IPS-15b (cell line): ENCODE measurements around the gene RAVER2.
"Not testable (repeated sequence)": the region's sequence is repeated elsewhere in the genome, so short reads cannot be mapped to it uniquely, and the experiment has no call there.

Experiments
- H3K27me3 ChIP-seq: one replicate; pipeline ENCODE4 v1.6.1; 2013; ENCODE audit warnings: low read length; ENCODE audit not compliant: control insufficient read depth, insufficient read depth
- H3K36me3 ChIP-seq: one replicate; pipeline ENCODE4 v1.6.1; 2013; ENCODE audit warnings: low read length; ENCODE audit not compliant: control insufficient read depth, insufficient read depth
- H3K4me1 ChIP-seq: one replicate; pipeline ENCODE4 v1.6.1; 2013; ENCODE audit warnings: mild to moderate bottlenecking, low read length; ENCODE audit not compliant: control insufficient read depth, insufficient read depth
- H3K4me3 ChIP-seq: one replicate; pipeline ENCODE4 v1.5.1; 2013; ENCODE audit warnings: low read depth, low read length
- H3K9ac ChIP-seq: one replicate; pipeline ENCODE4 v1.6.1; 2013; ENCODE audit warnings: low read depth, mild to moderate bottlenecking, low read length
- H3K9me3 ChIP-seq: one replicate; pipeline ENCODE4 v1.6.1; 2013; ENCODE audit warnings: mild to moderate bottlenecking, low read length; ENCODE audit not compliant: control insufficient read depth, insufficient read depth

RAVER2 gene

GRCh38 chr1:64721576-64722145 is 23.2 kb upstream of the RAVER2 start:
- peaks cover 2% of the 10 kb centered on the region for H3K9me3 ChIP-seq
- no peaks in the 10 kb centered on the region for H3K4me1 ChIP-seq
- peaks cover 4% of the 10 kb centered on the region for H3K27me3 ChIP-seq
- H3K9ac ChIP-seq: no peak overlapping the region
- H3K36me3 ChIP-seq: no peaks in the 10 kb centered on the region
- H3K4me3 ChIP-seq: no peak overlapping the region

- no peaks in the 10 kb centered on the region for H3K27me3 ChIP-seq
- H3K9ac ChIP-seq: no peak overlapping the region
- H3K36me3 ChIP-seq: no peaks in the 10 kb centered on the region
- no peaks in the 10 kb centered on the region for H3K4me1 ChIP-seq
- H3K4me3 ChIP-seq: no peak overlapping the region
- H3K9me3 ChIP-seq: no peaks in the 10 kb centered on the region
Observed at GRCh38 chr1:64727861-64728260, 17.0 kb upstream of the RAVER2 start.

- no peak overlapping the region for H3K4me3 ChIP-seq
- no peaks in the 10 kb centered on the region for H3K9me3 ChIP-seq
- no peaks in the 10 kb centered on the region for H3K36me3 ChIP-seq
- H3K4me1 ChIP-seq: no peaks in the 10 kb centered on the region
- no peak overlapping the region for H3K9ac ChIP-seq
- H3K27me3 ChIP-seq: no peaks in the 10 kb centered on the region
Observed at GRCh38 chr1:64733581-64734286, 11.1 kb upstream of the RAVER2 start.

- Histone ChIP-seq H3K4me1 (no peaks in the 10 kb centered on the region), H3K36me3 (no peaks in the 10 kb centered on the region), H3K9ac (no peak overlapping the region), H3K4me3 (no peak overlapping the region), H3K27me3 (no peaks in the 10 kb centered on the region), H3K9me3 (no peaks in the 10 kb centered on the region)
Observed at GRCh38 chr1:64734287-64734652, 10.6 kb upstream of the RAVER2 start.

- not testable (repeated sequence) for H3K9ac ChIP-seq, H3K27me3 ChIP-seq, H3K4me3 ChIP-seq, H3K36me3 ChIP-seq, H3K4me1 ChIP-seq, H3K9me3 ChIP-seq
Observed at GRCh38 chr1:64740687-64741086, 4.2 kb upstream of the RAVER2 start.

GRCh38 chr1:64743954-64744491 is 852 bp upstream of the RAVER2 start:
- H3K9me3 ChIP-seq: no peaks in the 10 kb centered on the region
- no peak overlapping the region for H3K9ac ChIP-seq
- H3K27me3 ChIP-seq: no peaks in the 10 kb centered on the region
- H3K4me3 ChIP-seq: peak overlapping the region; percentile 90
- H3K36me3 ChIP-seq: no peaks in the 10 kb centered on the region
- peaks cover 8% of the 10 kb centered on the region for H3K4me1 ChIP-seq

GRCh38 chr1:64745181-64745985 is 508 bp downstream of the RAVER2 start:
- Histone ChIP-seq H3K27me3 (no peaks in the 10 kb centered on the region), H3K4me3 (peak overlapping the region; percentile 90), H3K36me3 (no peaks in the 10 kb centered on the region), H3K9me3 (no peaks in the 10 kb centered on the region), H3K9ac (peak overlapping the region; percentile 71), H3K4me1 (peaks cover 8% of the 10 kb centered on the region)

- Histone ChIP-seq H3K27me3 (no peaks in the 10 kb centered on the region), H3K36me3 (no peaks in the 10 kb centered on the region), H3K9me3 (no peaks in the 10 kb centered on the region), H3K4me3 (peak overlapping the region; percentile 90), H3K4me1 (peaks cover 8% of the 10 kb centered on the region), H3K9ac (peak overlapping the region; percentile 3)
Observed at GRCh38 chr1:64745986-64746940, 1.4 kb downstream of the RAVER2 start.

- Histone ChIP-seq H3K4me3 (no peak overlapping the region), H3K9me3 (no peaks in the 10 kb centered on the region), H3K4me1 (peaks cover 8% of the 10 kb centered on the region), H3K27me3 (no peaks in the 10 kb centered on the region), H3K9ac (no peak overlapping the region), H3K36me3 (no peaks in the 10 kb centered on the region)
Observed at GRCh38 chr1:64748222-64748621, 3.3 kb downstream of the RAVER2 start.

- H3K9me3 ChIP-seq: no peaks in the 10 kb centered on the region
- peaks cover 8% of the 10 kb centered on the region for H3K4me1 ChIP-seq
- H3K4me3 ChIP-seq: no peak overlapping the region
- H3K27me3 ChIP-seq: no peaks in the 10 kb centered on the region
- no peak overlapping the region for H3K9ac ChIP-seq
- H3K36me3 ChIP-seq: no peaks in the 10 kb centered on the region
Observed at GRCh38 chr1:64748706-64749105, 3.8 kb downstream of the RAVER2 start.

- H3K9ac ChIP-seq: no peak overlapping the region
- peaks cover 10% of the 10 kb centered on the region for H3K4me1 ChIP-seq
- no peaks in the 10 kb centered on the region for H3K9me3 ChIP-seq
- H3K4me3 ChIP-seq: no peak overlapping the region
- H3K27me3 ChIP-seq: no peaks in the 10 kb centered on the region
- H3K36me3 ChIP-seq: no peaks in the 10 kb centered on the region
Observed at GRCh38 chr1:64750092-64750491, 5.2 kb downstream of the RAVER2 start.
